22Rv1 (cell line): ENCODE measurements around the gene MTFMT.

ENCODE experiments used
- CTCF ChIP-seq: fragments of 450-650 bp; IDR thresholded peaks from 2 replicates; pipeline ENCODE4 v1.5.1; 2017; ENCODE audit warnings: mild to moderate bottlenecking
- ZFX ChIP-seq: fragments of 450-650 bp; IDR thresholded peaks from 2 replicates; pipeline ENCODE4 v1.6.1; 2017; ENCODE audit warnings: antibody characterized with exemption, borderline replicate concordance

GRCh38 chr15:65055201-65055870 is 25.9 kb upstream of the MTFMT start:
- no peak for TF ChIP-seq ZFX
- no peak for TF ChIP-seq CTCF
